GM18873 (cell line): Measurements from ENCODE around the gene ARFGAP1.

Source experiments
- ATAC-seq: cut with Tn5 transposase; IDR thresholded peaks from one replicate; pipeline ENCODE4 v1.9.1; 2021; ENCODE audit warnings: mild to moderate bottlenecking, moderate library complexity, moderate number of reproducible peaks; ENCODE audit not compliant: unreplicated experiment, low FRiP score

ARFGAP1 gene

GRCh38 chr20:63276956-63277355 is 4.3 kb downstream of the ARFGAP1 start:
- no peak for ATAC-seq

GRCh38 chr20:63277466-63278272 is 5.1 kb downstream of the ARFGAP1 start:
- no peak for ATAC-seq

- ATAC-seq = no peak
Measured at GRCh38 chr20:63278661-63279060, 6.0 kb downstream of the ARFGAP1 start.

GRCh38 chr20:63279931-63280330 is 7.3 kb downstream of the ARFGAP1 start:
- no peak for ATAC-seq

- ATAC-seq = no peak
Measured at GRCh38 chr20:63280371-63280770, 7.8 kb downstream of the ARFGAP1 start.

GRCh38 chr20:63280929-63281545 is 8.4 kb downstream of the ARFGAP1 start:
- no peak for ATAC-seq

- no peak for ATAC-seq
Measured at GRCh38 chr20:63281742-63282665, 9.4 kb downstream of the ARFGAP1 start.

- ATAC-seq = no peak
Measured at GRCh38 chr20:63282946-63283345, 10.3 kb downstream of the ARFGAP1 start.

GRCh38 chr20:63283397-63284082 is 10.9 kb downstream of the ARFGAP1 start:
- ATAC-seq = no peak

GRCh38 chr20:63284083-63284440 is 11.4 kb downstream of the ARFGAP1 start:
- ATAC-seq = no peak

- no peak for ATAC-seq
Measured at GRCh38 chr20:63284544-63284949, 11.9 kb downstream of the ARFGAP1 start.

GRCh38 chr20:63284981-63285524 is 12.4 kb downstream of the ARFGAP1 start:
- ATAC-seq = no peak

GRCh38 chr20:63285636-63286615 is 13.3 kb downstream of the ARFGAP1 start:
- ATAC-seq = no peak

- ATAC-seq = no peak
Measured at GRCh38 chr20:63286781-63287696, 14.4 kb downstream of the ARFGAP1 start.

- no peak for ATAC-seq
Measured at GRCh38 chr20:63287697-63288580, 15.3 kb downstream of the ARFGAP1 start.

GRCh38 chr20:63288581-63289251 is 16.1 kb downstream of the ARFGAP1 start:
- no peak for ATAC-seq
